ENCODE results near the gene OR6J1.
"Not testable (repeated sequence)": the region's sequence is repeated elsewhere in the genome, so short reads cannot be mapped to it uniquely, and the experiment has no call there.

GRCh38 chr14:22686176-22686611 is 42.0 kb upstream of the OR6J1 start:
- TF ChIP-seq EP300 (IDR thresholded peaks at IDR 0.05; ENCODE audit: low read length); CEBPG (CRISPR knock-in tag; IDR thresholded peaks at IDR 0.05); CEBPG (tag; conservative IDR thresholded peaks at IDR 0.05 in 1 of 2, IDR thresholded peaks at IDR 0.05 in 1 of 2); HBP1 (CRISPR knock-in tag; IDR thresholded peaks at IDR 0.05); PCBP1 (IDR thresholded peaks at IDR 0.05; ENCODE audit: low read depth, low read length, poor library complexity, severe bottlenecking): not testable (repeated sequence)
